ENCODE results near the gene C19orf81.
A peak's percentile ranks its signal among the peaks of the same experiment; 100 is the strongest.

The C19orf81 gene

DNA sequence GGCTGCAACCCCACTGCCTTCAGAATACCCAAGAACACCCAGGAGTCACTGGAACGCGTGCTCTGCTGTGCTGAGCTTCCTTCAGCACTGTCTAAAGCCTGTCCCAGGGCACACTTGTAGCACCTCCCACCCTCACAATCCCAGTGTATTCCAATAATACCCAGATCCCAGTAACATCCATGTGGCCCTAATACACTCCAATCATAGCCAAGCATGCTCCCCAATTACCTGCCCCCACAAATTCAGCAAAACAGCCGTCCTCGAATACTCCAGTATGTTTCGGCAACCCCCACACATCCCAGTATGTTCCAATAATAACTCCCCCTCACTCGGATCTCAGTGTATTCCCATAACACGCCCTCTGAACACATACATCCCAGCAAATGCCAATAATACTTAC, 41.2 kb downstream of the C19orf81 start:
- no peak for FAIRE-seq

DNA sequence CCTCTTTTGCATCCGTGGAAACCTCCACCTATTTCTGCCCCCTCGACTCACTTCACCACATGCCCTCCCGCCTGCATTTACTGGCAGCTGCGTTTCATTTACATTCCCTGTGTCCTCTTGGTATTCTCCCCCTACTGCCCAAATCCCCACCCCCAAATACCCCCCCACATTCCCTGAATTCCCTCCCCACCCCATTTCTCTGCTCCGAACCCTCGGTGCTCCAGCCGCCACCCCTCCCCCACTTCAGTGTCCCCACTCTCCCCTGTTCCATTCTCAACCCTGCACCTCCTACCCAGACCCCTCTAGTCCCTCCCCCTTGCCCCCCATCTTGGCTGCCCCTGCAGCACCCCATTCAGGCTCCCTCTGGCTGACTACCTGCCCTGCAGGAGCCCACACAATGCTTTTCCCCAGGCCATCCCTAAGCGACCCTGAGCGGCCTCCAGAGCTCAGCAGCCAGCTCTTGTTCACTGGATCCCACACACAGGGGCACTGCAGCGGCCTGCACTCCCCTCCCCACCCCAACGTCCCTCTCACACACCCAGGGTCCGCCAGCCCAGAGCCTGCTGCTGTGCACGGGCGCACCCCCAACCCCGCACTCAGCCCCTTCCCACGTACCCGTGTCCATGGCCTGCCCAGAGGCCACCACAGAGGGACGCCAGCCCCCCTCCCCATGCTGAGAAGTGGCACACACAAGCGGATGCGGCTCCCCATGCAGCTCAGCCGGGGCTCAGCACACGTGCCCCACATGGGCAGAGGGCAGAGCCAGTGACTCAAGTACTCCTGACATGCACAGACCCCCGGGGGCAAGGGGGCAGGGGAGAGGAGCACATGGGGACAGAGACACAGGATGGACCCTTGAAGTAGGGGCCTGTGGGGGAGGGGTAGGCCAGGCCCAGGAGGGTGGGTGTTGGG, 44.1 kb downstream of the C19orf81 start:
- no peak for FAIRE-seq

DNA sequence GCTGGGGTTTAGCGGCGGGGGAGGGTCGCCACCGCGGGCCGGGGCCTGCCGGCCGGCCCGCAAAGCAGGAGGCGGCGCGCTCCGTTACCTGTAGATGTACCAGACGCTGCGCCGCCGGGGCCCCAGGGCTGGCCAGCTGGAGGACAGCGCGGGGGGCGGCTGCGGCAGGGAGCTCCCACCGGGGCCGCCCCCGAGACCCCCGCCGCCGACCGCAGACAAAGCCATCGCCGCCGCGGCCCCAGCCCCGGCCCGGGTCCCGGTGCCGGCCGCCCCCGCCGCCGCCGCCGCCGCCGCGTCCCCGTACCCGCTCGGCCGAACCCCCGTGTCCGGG, 45.5 kb downstream of the C19orf81 start:
- FAIRE-seq: no peak

DNA sequence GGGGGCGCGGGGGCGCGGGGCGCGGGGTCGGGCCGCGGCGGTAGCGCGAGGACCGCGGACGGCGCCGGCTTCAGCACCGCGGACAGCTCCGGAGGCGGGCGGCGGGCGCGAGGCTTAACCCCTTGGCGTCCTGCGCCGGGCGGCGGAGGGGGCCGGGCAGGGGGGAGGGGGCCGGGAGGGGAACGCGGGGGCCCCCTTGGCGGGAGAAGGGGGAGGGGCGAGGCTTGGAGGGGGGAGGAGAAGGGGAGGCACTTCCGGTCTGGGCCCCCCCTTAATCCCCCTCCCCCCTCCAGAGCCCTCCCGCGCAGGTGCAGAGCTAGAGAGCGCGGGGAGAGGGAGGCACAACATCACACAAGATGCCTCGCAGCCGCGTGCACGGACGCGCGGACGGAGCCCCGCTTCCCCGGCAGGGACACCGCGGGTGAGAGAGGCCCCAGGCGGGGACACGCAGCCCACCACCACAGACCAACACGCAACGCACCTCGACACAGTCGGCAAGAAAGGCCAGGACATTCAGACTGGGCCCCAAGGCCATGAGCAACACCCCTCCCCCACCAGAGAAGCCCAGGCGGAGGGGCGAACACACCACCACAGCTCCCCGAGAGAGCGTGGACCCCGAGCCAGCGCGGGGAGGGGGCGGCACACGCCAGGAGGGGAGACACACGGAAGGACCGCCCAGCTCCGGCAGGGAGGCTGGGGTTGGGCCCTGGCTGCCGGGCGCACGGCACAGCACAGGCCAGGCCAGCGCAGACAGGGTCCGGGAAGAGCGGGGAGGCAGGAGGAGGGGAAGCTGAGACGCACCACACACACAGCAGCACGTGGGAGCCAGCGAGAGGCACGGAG, 46.2 kb downstream of the C19orf81 start:
- no peak for FAIRE-seq

DNA sequence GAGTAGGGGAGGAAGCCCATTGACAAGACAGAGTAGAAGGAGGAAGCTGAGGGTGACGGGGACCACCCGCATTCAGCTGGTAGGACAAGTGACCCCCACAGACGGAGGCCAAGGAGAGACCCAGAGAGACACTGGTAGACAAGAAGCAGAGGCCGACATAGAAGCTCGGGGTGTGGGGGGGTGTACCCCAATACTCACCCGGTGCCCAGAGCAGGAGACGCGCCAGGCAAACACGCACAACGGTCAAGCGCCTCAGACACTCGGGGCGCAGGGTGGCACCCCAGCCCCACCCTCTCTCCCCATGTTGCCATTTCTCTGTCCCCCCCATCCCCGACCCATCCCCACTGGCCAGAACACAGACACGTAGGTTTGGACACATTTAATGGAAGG, 46.8 kb downstream of the C19orf81 start:
- no peak for FAIRE-seq

DNA sequence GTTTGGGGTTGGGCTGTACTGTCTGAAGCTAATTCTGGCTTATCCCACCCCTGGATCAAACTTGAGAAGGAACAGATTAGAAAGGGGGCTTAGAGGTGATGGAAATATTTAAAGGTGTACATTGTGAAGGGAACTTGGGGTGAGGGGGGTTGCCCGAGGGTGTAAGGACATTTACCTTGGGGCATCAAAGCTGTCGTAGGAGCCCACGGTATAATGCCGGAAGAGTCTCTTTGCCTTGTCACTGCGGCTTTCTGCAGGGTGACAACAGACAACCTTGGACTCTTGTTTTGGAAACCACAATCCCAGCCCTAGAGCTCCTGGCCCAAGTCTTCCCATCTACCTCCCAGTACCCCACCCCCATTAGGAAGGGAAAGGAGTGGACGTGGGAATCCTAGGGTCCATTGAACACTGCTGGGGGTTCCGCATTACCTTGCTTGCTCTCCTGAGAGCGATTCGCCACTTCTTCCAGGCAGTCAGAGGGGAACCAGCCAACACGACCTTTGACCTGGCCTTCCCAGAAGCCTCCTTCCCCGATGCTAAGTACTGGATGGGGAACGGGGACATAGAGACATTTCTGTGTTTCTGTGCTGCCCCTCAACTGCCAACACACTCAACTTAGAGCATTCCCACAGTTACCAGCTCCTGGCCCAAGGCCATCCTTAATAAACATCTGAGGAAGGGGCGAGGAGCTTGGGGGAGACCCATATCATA, 48.3 kb downstream of the C19orf81 start:
- no peak for FAIRE-seq

DNA sequence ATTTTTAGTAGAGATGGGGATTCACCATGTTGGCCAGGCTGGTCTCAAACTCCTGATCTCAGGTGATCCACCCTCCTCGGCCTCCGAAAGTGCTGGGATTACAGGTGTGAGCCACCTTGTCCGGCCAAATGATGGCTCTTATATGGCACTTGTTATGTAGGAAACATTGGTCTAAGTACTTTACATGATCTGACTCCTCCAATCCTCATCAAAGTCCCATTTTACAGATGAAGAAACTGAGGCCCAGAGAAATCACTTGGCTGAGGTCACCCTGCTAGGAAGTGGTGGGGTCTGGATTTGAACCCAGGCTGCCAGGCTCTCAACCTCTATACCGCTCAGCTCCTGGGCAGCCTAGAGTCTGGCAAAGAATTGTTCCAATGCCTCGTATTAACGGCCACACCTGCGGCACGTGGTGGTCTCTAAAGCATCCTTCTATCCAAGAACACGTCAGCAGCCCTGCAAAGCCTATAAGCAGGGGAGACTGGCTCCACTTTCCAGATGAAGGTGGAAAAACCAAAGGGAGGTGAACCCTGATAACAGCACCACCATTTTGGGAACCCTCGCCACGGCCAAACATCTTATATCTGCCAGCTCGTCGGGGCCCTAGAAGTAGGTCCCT, 52.2 kb downstream of the C19orf81 start:
- FAIRE-seq: no peak

GRCh38 chr19:50702158-50702870, 53.1 kb downstream of the C19orf81 start:
- no peak for FAIRE-seq

GRCh38 chr19:50702871-50703829, 53.9 kb downstream of the C19orf81 start:
- no peak for FAIRE-seq

- FAIRE-seq: no peak
Observed at GRCh38 chr19:50703915-50704796, 54.9 kb downstream of the C19orf81 start.

- peak; percentile 69 for FAIRE-seq
Observed at GRCh38 chr19:50705422-50706019, 56.3 kb downstream of the C19orf81 start.

DNA sequence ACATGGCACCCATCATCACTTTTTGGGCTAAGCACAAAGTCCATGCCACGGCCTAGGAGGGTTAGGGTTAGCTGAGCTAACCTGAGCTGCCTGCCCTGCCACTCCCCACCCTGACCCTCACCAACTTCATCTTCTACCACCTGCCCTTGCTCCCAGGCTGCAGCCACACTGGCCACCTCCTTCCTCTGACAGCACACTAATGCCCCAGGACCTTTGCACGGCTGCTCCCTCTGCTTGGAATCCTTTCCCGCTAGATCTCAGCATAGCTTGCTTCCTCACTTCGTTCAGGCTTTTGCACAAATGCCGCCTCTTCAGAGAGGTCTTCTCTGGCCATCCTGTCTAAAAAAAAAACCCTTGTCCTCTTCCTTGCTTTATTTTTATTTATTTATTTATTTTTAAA, 57.1 kb downstream of the C19orf81 start:
- FAIRE-seq: no peak

- no peak for FAIRE-seq
Observed at GRCh38 chr19:50708179-50708879, 59.1 kb downstream of the C19orf81 start.

Data from A204.1 (cell line).